Coronary artery (tissue), 2 donors: Measurements from ENCODE around the gene TAF11L9.
"Not testable (repeated sequence)": the region's sequence is repeated elsewhere in the genome, so short reads cannot be mapped to it uniquely, and the experiment has no call there.

ENCODE experiments used
- DNase-seq: peaks from one replicate; pipeline ENCODE4 v3.0.0-alpha.2; 2017; ENCODE audit warnings: low spot score
- H3K27ac ChIP-seq, 2 donors: fragments of 200-600 bp; sonication (generic); one replicate each; pipeline ENCODE4 v1.5.1; 2016 to 2019
- H3K4me3 ChIP-seq: fragments of 200-600 bp; sonication (generic); 2 replicates; pipeline ENCODE4 v1.5.1; 2016; ENCODE audit warnings: mild to moderate bottlenecking, moderate library complexity
- CTCF ChIP-seq: fragments of 200-600 bp; sonication (generic); IDR thresholded peaks from one replicate; pipeline ENCODE4 v1.5.1; 2019; ENCODE audit warnings: antibody characterized with exemption

TAF11L9 gene

DNA sequence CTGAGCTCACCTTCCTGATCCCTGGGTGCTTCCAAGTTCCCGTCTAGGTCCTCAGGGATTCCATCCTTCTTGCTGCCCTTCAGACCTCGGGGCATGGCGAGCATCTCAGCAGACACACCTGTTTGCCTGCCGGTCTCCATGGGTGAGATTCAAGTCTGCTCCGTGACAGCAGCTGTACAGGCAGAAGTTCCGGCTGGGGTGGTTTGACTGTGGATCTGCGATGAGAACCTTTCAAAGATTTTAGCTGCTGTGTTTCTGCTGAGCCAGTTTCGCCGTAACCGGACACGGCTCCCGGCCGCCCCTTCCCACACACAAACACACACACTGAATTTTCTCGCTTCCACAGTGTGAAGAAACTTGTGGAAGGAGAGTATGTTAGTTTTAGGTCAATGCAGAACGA lies at the start of gene TAF11L9:
TSS of gene TAF11L9 (minus strand) at position 140 of the 400 bp plus-strand sequence.
- not testable (repeated sequence) for DNase-seq, H3K4me3 ChIP-seq, H3K27ac ChIP-seq

- TF ChIP-seq CTCF, result no peak
- no peak within 1 kb of the TSS for H3K4me3 ChIP-seq
- DNase-seq, result no peak
- H3K27ac ChIP-seq, result no peak within 1 kb of the TSS
Measured at GRCh38 chr5:17634160-17634559, 40.0 kb upstream of the TAF11L9 start, which contains the start of gene TAF11L14. TSS of gene TAF11L14 (plus strand) at chr5:17634460.

DNA sequence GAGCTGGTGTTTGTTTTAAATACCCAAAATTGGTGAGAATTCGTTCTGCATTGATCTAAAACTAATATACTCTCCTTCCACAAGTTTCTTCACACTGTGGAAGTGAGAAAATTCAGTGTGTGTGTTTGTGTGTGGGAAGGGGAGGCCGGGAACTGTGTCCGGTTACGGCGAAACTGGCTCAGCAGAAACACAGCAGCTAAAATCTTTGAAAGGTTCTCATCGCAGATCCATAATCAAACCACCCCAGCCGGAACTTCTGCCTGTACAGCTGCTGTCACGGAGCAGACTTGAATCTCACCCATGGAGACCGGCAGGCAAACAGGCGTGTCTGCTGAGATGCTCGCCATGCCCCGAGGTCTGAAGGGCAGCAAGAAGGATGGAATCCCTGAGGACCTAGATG lies 37.6 kb upstream of the TAF11L9 start, which contains the start of gene TAF11L13:
TSS of gene TAF11L13 (plus strand) at position 301 of the 400 bp plus-strand sequence.
- not testable (repeated sequence) for DNase-seq, H3K27ac ChIP-seq, H3K4me3 ChIP-seq

GRCh38 chr5:17625686-17626085 lies 31.5 kb upstream of the TAF11L9 start:
- TF ChIP-seq CTCF, result no peak
- Histone ChIP-seq H3K27ac (no peak overlapping the region), H3K4me3 (no peak overlapping the region)
- no peak for DNase-seq

- Histone ChIP-seq H3K27ac (no peak overlapping the region), H3K4me3 (no peak overlapping the region)
- DNase-seq, result no peak
- TF ChIP-seq CTCF, result no peak
Measured at GRCh38 chr5:17620627-17621026, 26.4 kb upstream of the TAF11L9 start.

- no peak for TF ChIP-seq CTCF
- H3K4me3 ChIP-seq, result no peak overlapping the region
- no peak overlapping the region for H3K27ac ChIP-seq
- no peak for DNase-seq
Measured at GRCh38 chr5:17619354-17619753, 25.2 kb upstream of the TAF11L9 start.

DNA sequence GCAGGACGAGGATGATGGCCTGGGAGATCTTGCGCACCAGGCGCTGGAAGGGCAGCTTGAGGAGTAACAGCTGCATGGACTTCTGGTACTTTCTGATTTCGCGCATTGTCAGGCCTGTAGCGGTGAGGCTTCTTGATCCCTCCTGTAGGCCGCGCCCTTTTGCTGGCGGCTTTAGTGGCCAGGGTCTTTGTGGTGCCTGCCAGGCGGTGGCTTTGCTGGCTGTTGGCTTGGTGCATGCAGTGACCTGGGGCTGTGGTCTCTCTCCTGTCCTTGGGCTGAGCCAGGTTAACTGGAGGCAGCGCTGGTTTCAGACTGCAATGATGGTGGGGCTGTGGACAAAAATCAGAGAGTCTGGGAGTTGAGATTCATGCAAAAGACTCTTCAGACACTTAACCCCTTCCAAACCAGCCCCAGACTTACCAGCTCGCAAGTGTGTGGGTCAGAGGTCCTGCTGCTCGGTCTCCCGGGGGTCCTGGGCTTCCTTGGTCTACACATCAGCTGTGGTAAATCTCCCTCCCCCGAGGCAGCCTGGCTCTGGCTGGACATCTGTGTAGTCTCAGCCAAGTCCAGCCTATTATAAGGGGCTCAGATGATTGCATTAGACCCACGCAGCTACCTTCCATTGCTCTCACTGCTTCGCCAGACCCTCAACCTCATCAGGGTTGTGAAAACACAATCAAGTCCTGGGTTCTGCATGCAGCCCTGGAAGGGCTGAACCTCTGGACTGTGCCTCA lies 20.8 kb upstream of the TAF11L9 start:
- H3K27ac ChIP-seq, result no peak overlapping the region
- no peak overlapping the region for H3K4me3 ChIP-seq
- no peak for TF ChIP-seq CTCF
- no peak for DNase-seq

DNA sequence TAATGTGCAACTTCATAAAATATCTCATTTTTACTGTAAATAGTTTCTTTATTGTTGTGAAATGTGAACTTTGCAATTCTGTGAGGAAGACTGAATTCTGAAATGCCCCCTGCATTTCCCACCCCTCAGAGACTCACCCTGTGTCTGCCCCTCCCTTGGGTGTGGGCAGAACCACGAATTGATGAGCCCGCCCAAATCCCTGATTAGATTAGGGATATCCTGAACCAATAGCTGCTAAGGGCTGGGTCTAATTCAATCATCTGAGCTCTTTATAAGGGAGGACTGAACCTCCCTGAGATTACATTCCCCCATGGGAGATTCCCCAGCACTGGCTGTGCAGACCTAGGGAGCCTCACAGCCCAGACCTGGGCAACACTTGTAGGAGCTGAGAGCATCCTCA lies 15.9 kb upstream of the TAF11L9 start, which contains the start of gene TAF11L12:
TSS of gene TAF11L12 (plus strand) at position 301 of the 400 bp plus-strand sequence.
- not testable (repeated sequence) for H3K4me3 ChIP-seq, DNase-seq, H3K27ac ChIP-seq

GRCh38 chr5:17607461-17607860 lies 13.3 kb upstream of the TAF11L9 start:
- not testable (repeated sequence) for DNase-seq, H3K4me3 ChIP-seq, H3K27ac ChIP-seq
